HG02938 (cell line): ENCODE results near the gene KCNC2.

ENCODE experiments used
- ATAC-seq: cut with Tn5 transposase; IDR thresholded peaks from one replicate; pipeline ENCODE4 v1.9.1; 2021; ENCODE audit warnings: mild to moderate bottlenecking, moderate library complexity; ENCODE audit not compliant: unreplicated experiment

The KCNC2 gene

GRCh38 chr12:75065482-75065881, 144.2 kb downstream of the KCNC2 start:
- no peak for ATAC-seq

- ATAC-seq = no peak
Measured at GRCh38 chr12:75062691-75063090, 146.9 kb downstream of the KCNC2 start.

- ATAC-seq = no peak
Measured at GRCh38 chr12:75058228-75058627, 151.4 kb downstream of the KCNC2 start.

- no peak for ATAC-seq
Measured at GRCh38 chr12:75048767-75049166, 160.9 kb downstream of the KCNC2 start.

DNA sequence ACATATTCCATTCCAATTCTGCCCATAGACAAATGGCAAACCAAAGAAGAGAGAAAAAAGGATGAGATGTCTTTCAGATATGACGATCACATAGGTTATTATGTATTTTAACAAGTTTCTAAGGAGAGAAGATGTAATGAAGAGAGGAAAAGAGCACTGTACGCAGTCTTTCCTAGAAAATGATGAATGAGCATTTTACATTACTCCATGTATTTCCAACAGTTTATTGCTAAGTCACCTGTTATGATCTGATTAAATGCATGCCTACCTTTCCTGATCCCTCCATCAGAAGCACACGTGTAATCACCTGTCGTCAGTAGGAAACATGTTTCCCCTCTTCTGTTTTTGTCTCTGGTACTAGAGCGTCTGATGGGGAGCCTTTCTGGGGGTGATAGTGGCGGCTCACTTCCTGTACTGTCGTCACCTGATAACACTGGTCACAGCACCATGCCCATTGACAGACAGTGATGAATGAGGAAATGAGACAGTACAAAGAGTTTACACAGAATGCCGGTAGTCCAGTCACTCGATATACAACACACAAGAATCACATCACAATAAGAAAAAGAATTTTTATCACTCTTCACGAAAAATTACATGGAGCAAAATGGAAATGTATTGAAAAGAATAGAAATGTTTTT, 161.6 kb downstream of the KCNC2 start:
- ATAC-seq = no peak

GRCh38 chr12:75042125-75042524, 167.5 kb downstream of the KCNC2 start:
- ATAC-seq = no peak

DNA sequence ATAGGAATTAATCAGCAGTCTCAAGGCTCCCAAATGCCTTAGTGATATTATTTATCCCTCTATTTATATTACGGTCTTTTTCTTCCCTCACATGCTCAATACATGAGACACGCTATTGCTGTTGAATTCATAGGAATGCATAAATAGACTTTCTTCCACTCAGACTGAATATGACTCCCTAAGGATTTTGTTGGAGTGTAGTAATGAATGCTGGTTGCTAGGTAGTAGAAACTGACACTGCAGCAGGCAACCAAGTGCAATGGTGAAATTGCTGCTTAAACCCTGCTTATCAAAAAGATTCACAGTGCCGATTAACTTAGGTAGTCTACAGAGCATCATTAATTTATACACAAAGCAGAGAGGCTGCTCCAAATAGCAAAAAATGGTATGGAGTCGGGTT, 168.2 kb downstream of the KCNC2 start:
- ATAC-seq = no peak

DNA sequence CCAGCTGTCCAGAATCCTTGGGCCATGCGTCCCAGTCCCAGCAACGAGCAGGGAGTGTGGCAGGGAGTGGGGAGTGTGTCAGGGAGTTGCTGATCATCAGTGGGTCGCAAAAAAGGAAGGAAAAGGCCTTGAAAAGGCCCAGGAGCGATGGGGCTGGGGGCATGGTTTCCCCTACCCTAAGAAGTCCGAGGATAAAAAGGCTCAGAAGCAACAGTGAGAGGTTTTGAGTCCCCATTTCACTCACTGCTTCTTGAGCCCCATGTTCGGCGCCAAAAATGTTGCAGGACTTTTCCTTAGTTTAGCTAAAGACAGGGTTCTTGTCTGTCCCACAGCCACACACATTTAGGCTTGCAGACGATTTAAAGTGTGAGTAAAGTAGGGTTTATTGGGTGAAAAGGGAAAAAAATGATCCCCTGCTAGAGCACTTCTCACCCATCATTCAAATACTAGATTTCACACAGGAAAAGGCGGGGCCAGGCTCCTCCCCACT, 189.5 kb downstream of the KCNC2 start:
- ATAC-seq = no peak

DNA sequence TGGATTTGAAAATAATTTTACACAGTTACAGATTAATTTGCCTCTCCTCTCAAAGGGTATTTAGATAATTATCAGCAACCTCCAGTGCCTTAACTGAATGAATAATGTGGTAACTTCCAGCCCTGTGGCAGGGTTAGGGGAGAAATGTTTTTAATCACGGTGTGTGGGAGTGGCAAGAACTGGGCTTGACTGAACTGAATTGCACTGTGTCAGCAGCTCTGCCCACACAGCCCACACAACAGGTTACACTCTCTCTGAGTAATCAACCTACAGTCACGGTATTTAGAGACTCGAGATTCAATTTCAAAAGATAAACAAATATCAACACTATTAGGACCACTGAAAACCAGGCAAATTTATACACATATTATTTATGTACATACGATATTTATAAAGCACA, 198.5 kb downstream of the KCNC2 start:
- ATAC-seq = no peak

DNA sequence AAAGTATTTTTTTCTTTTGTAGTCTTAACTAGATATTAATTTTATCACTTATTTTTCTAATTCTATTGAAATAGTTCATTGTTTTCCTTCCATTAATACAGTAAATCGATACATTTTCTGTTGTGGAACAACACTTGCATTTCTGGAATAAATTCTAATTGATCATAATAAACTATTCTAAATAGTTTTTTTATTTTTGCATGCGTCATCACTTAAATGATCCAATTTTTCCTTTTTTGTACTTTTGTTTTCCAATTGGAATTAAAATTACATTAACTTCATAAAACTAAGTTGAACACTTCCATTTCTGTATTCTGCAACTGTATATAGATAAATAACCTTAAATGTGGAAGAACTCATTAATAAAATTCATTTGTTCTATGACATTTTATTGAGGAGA, 202.5 kb downstream of the KCNC2 start:
- no peak for ATAC-seq

DNA sequence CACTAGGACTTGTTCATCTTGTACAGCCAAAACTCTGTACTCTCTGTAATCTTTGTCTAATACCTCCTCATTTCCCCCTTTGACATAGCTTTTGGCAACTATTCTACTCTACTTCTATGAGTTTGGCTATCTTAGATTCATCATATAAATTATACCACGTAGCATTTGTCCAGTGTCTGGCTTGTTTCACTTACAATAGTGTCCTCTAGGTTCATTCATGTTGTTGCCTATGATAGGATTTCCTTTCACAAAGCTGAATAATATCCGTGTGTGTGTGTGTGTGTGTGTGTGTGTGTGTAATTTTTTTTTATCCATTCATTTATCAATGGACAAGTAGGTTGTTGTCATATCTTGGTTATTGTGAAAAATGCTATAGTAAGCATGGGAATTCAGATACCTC, 209.5 kb downstream of the KCNC2 start:
- no peak for ATAC-seq

DNA sequence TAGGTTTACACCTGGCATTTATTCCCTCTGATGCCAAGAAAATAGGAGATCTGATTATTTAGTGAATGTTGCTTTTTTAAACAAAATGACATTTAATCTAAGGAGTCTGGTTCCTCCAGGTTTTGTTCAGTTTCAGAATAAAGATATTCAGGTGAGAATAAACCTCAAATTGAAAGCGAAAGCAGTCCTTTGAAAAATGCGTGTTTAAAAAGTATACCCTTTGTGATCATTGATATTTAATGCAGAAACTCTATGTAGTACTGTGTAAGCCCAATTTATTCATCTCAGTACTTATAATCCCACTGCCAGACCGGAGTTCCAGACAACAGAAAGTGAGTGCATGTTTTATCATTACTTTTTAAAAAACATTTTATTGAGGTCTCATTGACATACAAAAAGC, 210.2 kb downstream of the KCNC2 start:
- ATAC-seq = no peak
